Hepatic stellate cell (primary cell): ENCODE measurements around the gene SMC3.
"Not testable (repeated sequence)": the region's sequence is repeated elsewhere in the genome, so short reads cannot be mapped to it uniquely, and the experiment has no call there.

Experiments used
- DNase-seq: peaks from one replicate; pipeline ENCODE4 v3.0.0; 2011; ENCODE audit warnings: low spot score

SMC3 gene

DNA sequence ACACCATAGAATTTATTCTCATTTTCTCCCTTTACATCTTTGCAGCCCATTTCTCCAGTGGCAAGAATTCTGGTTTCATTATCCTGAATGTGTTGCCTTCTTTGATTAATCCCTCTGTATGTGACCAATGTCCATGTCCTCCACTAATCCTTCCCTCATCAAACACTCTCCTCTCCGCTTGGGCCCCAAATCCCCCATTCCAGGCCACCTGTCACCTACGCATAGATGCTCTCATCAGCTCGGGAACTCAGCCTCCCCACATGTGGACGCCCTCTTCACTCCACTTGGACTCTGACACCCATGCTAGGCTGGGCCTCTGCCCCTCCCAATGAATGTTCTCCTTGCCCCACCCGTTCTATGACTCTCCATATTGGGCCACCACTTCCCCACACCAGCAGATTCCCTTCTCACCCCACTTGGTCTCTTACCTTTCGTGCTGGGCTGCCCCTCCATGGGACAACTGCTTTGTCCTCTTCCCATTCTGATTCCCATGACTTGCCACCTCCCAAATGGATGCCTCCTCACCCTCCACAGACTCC lies 57.9 kb downstream of the SMC3 start:
- DNase-seq: no peak

DNA sequence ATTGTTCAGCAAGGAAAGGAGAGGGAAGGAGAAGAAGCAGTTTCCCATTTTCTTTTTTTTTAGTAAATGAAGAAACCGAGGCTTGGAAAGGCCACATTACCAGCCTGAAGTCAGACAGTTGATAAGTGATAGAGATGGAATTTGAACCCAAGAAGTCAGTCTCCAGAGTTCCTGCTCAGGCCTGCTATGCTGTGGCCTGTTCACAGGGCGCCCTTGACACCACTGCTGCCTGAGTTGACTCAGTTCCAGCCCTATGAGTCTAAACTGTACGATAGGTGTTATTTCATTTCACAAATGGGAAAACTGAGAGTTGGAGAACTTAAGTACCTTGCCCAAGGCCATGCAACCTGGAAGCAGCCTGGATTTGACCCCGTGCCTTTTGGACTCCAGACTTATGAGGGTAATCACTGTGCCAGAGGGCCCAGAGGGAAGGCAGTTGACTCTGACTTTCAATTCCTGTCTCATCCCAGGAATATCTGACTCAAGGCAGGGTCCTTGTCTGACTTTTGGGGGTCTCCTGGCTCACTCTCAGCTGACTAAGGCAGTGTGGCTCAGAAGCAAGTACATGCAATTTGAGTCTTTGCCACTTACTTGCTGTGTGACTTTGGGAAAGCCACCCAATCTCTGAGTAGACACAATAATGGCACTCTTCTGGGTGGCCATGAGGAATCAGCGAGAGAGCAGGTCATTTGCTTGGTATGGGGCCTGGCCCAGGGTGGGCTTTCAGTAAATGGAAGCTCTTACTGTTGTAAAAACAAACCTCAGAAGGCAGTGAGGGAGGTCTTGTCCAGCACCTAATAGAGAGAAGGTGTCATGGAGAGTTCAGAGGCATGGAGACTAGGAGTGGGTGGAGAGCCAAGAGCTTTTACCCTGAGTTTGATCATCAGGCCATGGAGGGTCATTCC lies 58.7 kb downstream of the SMC3 start:
- DNase-seq: no peak

DNA sequence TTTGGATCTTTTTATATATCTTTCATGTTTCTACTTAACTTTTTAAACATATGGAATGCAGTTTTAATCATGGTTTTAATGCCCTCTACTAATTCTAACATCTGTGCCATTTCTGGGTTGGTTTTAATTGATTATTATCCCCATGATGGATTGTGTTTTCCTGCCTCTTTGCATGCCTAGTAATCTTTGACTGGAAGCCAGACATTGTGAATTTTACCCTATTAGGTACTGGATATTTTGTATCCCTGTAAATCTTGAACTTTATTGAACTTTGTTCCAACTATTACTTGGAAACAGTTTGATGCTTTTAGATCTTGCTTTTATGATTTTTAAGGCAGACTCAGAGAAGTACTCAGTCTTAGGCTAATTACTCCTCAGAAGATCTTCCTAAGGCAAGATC lies 60.7 kb downstream of the SMC3 start:
- DNase-seq: no peak

DNA sequence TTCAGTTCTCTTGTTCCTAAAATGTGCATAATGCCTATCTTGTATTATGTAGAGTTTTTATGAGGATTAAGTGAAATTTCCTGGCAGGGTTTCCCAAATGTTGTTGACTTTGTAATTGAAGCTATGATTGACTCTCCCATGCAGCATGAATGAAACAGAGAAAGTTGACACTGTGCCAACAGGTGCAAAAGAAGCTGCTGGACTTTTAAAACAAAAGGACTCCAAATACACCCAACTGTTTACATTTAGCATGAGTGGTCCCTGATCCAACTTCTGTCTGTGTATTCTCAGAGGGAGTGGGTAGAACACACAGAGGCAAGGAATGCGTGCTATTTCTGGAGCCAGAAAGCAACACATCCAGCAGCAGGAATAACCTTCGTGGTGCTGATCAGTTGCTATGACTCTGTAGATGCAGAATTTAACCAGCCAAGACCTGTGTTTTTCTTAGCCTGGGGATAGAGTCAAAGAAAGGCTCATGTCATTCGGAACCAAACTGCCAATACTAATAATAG lies 62.2 kb downstream of the SMC3 start:
- DNase-seq: peak; percentile 81

DNA sequence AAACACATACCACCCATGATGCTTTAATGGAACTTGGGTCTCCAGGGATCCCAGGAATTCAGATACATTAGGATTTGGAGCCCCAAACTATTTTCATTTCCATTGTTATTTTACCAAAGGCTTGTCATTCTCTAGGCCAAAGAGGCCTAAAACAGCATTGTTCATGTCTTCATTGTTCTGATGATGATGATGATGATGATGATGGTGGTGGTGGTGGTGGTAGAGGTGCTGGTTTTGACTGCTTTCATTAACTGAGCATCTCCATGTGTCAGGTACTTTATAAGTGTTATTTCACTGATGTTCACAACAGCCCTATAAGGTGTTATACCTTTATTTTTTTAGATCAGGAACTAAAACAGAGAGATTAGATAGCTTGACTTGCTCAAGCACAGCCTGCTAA lies 64.4 kb downstream of the SMC3 start:
- DNase-seq: no peak

DNA sequence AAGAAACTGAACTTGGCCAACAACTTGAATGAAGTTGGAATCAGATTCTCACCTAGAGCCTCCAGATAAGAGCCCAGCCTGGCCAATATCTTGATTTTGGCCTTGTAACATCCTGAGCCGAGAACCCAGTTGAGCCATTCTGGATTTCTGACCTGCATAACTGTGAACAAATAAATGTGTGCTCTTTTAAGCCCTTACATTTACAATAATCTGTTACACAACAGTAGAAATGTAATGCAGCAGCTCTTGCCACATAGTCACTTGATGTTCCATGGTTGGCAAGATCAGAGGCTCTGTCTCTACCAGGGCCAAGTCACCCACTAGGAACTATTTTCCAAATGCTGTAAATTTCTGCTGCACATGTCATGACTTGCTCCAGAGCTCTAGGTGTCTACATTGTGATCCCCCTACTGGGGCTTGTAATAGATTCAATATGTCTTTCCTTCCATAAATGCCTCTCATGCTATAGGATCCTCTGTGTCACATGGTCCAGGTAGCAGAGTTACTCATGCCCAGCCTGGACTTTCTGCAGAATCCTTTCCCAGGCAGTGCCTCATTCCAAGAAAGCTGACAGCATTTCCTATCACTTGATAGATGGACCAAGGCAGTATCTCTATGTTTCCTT lies 65.2 kb downstream of the SMC3 start:
- no peak for DNase-seq

DNA sequence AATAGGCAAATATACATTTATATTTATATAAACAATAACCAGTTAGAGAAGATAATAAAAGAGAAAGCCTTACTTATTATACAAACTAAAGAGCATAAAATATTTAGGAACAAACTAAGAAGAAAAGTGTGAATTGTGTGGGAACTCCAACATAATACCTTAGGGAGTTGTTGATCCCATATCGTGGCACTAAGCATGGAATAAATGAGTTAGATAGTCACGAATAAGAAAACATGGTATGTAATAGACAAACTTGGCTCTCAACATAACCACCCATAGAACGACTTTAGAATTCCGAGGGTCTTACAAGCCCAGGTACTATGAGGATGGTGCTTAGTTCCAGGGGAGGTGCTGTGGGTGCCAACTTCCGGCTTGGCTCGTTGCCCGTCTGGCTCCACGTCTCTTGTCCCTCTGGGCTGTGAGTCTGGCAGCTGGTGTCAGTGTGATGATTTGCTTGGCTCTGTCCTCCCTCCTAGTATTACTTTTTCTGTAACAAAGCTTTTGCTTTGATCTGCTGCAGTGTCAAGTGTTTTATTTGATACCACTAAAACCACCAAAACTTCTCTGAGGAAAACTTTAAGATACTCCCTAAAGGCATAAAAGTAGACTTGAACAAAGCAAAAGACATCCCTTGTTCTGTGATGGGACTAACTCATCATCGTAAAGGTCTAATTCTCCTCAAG lies 67.2 kb downstream of the SMC3 start:
- no peak for DNase-seq

DNA sequence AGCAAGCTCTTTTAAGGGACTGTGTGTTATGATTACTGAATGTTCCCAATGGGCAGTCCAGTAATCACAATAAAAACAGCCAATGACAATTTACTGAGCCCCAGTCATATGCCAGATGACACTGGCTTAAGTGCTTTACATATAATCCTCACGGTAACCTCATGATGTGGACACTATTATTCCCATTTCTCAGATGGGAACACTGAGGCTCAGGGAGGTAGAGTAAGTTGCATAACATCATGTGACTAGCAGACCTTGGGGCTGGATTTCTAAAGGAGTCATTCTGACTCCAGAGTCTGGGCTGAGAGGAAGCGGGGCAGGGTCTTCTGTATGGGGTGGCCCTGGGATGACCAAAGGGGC lies 69.1 kb downstream of the SMC3 start:
- no peak for DNase-seq

DNA sequence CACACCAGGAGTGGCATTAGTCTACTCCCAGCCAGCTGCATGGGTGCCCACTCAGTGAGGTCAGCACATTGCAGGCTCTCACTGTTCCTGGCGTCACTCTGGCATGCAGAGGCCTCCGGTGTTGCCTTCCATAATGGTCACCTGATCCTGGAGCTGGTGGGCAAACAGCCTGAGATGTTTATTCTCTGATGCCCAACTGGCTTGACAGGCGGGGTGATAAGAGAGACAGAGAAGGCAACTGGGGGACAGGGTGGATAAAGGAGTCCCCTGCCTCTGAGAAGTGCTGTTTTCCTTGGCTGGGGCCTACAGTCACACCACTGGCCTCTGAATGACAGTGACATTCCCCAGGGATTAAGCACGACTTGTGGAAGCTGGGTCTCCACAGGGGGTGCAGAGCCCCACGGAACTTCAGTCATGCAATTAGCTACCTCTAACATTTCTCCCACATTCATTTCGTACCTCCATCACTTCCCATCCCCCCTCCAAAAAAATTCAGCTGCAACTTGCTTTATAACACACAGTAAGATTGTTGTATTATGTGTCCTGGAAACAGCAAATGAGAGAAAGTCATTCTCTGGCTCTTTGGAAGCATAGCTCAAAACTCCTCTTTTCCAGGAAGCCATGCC lies 69.5 kb downstream of the SMC3 start:
- no peak for DNase-seq

DNA sequence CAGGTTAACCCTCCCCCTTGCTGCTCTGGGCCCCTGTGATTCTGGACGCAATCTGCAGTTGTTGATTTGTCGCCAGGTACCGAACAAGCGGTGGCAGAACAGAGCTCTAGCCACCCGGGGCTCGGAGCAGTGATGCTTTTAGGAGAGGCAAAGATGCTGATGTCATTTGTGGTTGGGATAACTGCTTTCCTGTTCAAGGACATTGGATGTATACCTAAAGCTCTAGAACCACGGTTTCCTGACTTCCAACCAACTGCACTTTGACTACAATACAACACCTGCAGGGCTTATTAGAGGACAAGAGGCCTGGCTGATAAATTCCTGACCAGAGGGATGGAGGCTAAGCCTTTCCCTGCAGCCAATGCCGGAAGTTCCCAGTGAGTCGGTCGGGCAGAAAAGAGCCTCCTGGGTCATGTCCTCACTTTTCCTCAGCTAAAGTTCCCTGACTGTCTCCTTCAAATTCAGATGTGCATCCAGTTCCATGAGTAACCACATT lies 70.1 kb downstream of the SMC3 start:
- no peak for DNase-seq

DNA sequence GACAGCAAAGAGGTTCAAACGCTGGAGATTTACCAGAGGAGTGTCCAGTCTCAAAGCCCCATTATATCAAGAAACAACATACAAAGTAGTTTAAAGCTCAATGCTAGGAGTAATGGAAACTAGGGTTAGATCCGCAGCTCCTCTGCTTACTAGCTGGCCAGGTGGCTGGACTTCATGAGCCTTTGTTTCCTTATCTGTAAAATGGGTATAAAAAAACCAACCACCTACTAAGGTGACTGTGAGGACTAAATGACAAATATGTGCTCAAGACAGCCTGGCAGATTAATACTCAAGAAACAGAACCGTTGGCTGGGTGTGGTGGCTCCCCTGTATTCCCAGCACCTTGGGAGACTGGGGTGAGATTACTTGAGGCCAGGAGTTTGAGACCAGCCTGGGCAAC lies 70.8 kb downstream of the SMC3 start:
- no peak for DNase-seq

DNA sequence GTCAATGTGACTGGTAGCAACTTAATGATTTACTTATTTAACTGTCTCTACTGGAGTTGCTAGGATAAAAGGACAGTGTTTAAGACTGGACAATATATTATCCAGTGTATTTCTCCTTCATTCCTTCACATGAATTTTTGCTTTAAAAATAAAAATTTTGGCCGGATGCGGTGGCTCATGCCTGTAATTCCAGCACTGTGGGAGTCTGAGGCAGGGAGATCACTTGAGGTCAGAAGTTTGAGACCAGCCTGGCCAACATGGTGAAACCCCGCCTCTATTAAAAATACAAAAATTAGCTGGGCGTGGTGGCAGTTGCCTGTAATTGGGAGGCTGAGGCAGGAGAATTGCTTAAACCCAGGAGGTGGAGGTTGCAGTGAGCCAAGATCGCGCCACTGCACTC lies 71.6 kb downstream of the SMC3 start:
- not testable (repeated sequence) for DNase-seq

DNA sequence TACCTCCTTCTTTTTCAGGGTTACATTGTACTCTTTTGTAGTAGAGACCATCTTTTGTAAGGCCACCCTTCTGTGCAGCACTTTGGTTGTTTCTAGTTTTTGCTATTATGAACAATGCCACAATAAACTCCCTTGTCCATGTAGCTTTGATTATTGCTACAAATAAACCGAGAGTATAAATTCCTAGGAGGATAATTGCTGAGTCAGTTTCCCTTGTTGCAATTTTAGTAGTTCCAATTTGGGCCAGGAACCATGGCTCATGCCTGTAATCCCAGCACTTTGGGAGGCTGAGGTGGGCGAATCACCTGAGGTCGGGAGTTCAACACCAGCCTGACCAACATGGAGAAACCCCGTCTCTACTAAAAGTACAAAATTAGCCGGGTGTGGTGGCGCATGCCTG lies 72.4 kb downstream of the SMC3 start:
- not testable (repeated sequence) for DNase-seq

DNA sequence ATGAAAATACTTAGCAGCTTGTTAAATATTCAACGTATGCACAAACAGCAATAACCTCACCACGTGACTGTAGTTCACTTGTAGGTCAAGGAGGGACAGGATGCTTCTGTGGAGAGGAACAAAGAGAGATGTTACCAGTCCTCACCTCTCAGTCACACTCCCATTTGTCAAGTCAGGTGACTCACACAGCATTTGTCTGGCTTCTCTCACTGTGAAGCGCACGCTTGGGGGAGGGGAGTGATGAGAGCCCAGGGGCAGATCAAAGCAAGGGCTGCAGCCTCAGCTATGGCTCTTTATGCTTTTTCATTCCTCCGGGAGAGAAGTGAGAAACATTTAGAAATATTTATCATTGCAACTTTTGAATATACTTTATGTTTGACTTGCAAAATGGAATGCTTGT lies 73.8 kb downstream of the SMC3 start:
- no peak for DNase-seq

DNA sequence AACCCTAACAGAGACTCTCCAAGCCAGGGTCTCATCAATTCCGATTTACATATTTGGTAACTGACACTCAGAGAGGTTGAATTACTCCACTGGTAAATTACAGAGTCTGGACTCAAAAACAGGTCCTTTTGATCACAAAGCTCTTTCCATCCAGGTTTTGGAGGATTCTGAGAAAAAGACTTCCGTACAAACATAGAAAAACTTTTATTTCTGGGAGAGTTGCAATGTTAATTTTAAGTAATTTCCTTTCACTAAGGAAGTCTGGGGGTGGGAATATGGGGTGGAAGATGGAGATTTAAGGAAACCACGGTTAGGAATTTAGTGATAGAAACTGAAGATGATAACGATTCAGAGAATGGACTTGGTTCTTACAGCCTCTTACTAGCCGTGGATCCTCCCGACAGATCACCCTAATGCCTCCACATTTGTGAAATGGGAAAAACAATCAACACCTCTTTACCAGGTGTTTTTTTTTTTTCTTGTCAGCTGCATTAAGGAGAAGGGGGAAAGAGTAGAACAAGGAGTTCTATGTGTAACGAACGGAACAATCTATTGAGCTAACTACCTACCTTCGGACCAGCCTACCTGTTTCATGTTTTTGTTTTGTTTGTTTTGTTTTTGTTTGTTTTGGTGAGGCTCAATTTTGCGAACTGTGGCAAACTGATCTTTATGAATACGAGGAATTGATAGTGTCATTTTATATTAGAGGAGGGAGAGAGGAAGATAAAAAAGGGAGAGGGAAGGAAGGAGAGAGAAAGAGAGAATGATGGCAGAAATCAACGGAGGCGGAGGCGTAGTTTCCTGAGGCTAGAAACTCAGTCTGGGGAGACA lies 74.9 kb downstream of the SMC3 start:
- no peak for DNase-seq

DNA sequence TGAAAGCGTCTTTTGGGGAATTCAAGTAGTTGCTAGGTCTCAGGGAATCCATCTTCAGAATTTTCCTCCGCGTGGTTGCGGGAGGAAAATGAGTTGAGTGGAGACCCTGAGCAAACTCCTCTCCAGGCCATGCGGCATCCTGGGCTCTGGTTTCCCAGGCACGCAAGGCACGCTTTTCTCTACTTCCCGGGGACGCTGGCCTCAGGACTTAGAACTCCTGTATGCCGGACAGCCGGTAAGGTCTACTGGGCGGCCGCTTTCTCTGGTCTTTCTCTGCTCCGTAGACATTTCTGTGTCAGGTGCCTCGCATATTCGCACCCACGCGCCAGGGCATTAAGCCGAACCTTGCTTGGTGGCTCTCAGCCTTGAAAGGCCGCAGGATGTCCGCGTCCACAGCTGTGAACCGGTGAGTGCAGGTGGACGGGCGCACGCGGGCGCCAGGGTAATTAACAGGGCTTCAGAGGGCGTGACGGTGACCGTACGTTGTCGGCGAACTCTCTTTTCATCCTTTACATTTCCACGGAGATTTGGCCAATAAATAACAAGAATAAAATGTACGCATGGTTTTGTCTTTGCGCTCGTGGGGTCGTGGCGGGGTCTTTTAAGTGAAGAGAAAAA lies 75.6 kb downstream of the SMC3 start:
- no peak for DNase-seq

DNA sequence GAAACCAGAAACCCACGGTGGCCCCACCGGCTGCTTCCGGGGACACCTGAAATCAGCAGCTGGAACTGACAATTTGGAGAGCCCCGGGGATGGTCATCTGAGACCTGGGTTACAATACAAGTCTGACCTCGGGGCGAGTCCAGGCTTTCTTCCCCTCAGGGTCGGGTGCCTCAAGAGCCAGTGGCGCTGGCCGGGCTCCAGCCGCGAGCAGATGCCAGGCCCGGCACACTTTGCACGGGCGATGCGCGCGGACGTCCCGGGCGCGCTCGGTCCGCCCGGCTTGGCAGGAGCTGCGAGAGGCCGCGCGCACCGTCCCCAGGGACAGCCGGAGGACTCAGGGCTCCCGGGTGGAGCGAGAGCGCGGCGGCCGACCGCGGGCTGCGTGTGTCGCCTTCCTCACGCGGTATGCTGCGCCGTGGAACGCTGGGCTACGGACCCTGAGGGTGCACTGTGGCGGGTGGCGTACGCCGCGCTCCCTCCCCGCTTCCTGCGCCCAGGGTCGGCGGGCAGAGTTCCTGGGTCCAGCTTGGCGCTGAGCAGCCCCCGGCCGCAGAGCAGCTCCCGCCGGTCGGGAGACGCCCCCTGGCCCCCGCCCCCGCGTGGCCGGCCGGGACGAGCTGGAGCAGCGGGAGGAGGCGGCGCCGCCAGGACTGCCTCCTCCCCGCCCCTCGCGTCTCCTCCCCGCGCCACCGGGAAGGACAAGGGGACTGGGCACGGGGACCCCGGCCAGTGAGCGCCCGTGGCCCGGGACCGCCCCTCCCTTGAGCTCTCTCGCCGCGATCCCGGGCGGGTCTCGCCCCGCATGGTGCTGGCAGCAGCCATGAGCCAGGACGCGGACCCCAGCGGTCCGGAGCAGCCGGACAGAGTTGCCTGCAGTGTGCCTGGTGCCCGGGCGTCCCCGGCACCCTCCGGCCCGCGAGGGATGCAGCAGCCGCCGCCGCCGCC lies 76.4 kb downstream of the SMC3 start, which contains the start of gene RBM20:
RBM20 (plus strand) TSS at position 684 of the 945 bp plus-strand sequence; CDS start at position 803, 119 bp downstream.
- DNase-seq: peak; percentile 44

DNA sequence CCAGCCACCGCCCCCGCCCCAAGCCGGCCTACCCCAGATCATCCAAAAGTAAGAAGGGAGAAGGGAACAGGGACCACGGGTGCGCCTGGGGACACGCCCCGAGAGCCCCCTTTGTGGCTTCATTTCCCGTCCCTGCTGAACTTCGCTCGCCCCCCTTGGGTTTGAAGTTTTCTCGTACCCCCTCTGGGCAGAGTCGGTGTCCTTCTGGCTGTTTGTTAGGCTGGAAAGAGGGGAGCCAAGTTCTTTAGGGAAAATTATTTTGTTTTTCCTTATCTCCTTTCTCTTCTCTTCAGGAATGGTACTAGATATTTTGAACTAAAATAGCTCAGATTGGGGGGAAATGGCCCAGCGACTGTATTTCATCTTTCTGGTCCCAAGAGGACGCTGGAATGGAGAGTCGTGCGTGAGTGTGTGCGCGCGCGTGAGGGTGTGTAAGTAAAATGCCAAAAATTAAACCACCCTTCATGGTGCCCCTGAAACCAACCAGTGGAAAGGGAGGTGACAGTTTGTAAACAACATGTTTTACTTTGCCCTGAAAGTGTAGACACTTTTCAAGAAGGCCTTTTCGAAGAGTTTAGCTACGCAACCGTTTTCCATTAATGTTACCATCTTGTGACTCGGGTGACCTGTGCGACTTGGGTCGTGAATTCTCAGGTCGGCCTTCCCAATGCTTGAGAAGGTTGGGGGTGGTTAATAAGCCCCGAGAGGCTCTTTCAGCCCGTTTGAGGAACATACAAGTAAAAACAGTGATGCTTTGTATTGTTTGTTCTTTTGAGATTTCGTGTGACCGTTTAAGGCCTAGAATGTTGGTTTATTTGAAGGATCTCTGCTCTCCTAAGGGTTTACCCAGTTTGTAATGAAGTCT lies 77.3 kb downstream of the SMC3 start:
- DNase-seq: no peak
